ENCODE data around the gene ACLY. TPM values are rescaled to one million over a fixed set of nuclear protein-coding genes. Genes with fewer than 3 reads are reported as not detected.

The ACLY gene
- total RNA-seq, 2 donors from 2014 or later = 135 to 145 TPM

GRCh38 chr17:41928693-41929251, 10.0 kb upstream of the ACLY start:
- Histone ChIP-seq H3K9ac (ENCODE audit: low read depth in 2 of 2, low read length in 2 of 2) (no peak overlapping the region), H3K4me3 (no peak overlapping the region), H3K4me1 (peaks cover 5% of the 10 kb centered on the region), H3K27ac (no peak overlapping the region), H3K27me3 (no peaks in the 10 kb centered on the region), H3K36me3 (no peaks in the 10 kb centered on the region), H3K9me3 (no peaks in the 10 kb centered on the region)
- no peak for TF ChIP-seq CTCF (IDR thresholded peaks at IDR 0.05)
- intact Hi-C loops (cut with DNase I) = no loop called here
- DNase-seq = no peak

- Histone ChIP-seq H3K27ac (no peak overlapping the region), H3K36me3 (no peaks in the 10 kb centered on the region), H3K4me3 (no peak overlapping the region), H3K27me3 (no peaks in the 10 kb centered on the region), H3K4me1 (peaks cover 5% of the 10 kb centered on the region), H3K9me3 (no peaks in the 10 kb centered on the region), H3K9ac (ENCODE audit: low read depth in 2 of 2, low read length in 2 of 2) (no peak overlapping the region)
- no peak for TF ChIP-seq CTCF (IDR thresholded peaks at IDR 0.05)
- intact Hi-C loops (cut with DNase I) = no loop called here
- DNase-seq = no peak
Measured at GRCh38 chr17:41925991-41926590, 7.3 kb upstream of the ACLY start.

- DNase-seq = no peak
- Histone ChIP-seq H3K9me3 (no peaks in the 10 kb centered on the region), H3K9ac (ENCODE audit: low read depth in 2 of 2, low read length in 2 of 2) (no peak overlapping the region), H3K4me3 (no peak overlapping the region), H3K36me3 (no peaks in the 10 kb centered on the region), H3K27ac (no peak overlapping the region), H3K4me1 (peaks cover 14% of the 10 kb centered on the region), H3K27me3 (no peaks in the 10 kb centered on the region)
- intact Hi-C loops (cut with DNase I) = no loop called here
- no peak for TF ChIP-seq CTCF (IDR thresholded peaks at IDR 0.05)
Measured at GRCh38 chr17:41920580-41920955, 1.8 kb upstream of the ACLY start.

- Histone ChIP-seq H3K36me3 (no peaks in the 10 kb centered on the region), H3K9me3 (no peaks in the 10 kb centered on the region), H3K4me3 (peak overlapping the region; percentile 96), H3K27ac (peak overlapping the region; percentile 90), H3K9ac (ENCODE audit: low read depth in 2 of 2, low read length in 2 of 2) (peak overlapping the region in 1 of 2 donors; percentile 80), H3K27me3 (no peaks in the 10 kb centered on the region), H3K4me1 (peaks cover 14% of the 10 kb centered on the region)
- TF ChIP-seq CTCF (IDR thresholded peaks at IDR 0.05) = no peak
- intact Hi-C loops (cut with DNase I) = no loop called here
- DNase-seq = peak; percentile 29
Measured at GRCh38 chr17:41919840-41920579, 1.3 kb upstream of the ACLY start.

GRCh38 chr17:41919165-41919817, 540 bp upstream of the ACLY start:
- H3K4me3 ChIP-seq = peak overlapping the region; percentile 96
- peak overlapping the region; percentile 90 for H3K27ac ChIP-seq
- intact Hi-C loops (cut with DNase I) = no loop called here
- H3K9me3 ChIP-seq = no peaks in the 10 kb centered on the region
- H3K27me3 ChIP-seq = no peaks in the 10 kb centered on the region
- DNase-seq = peak; percentile 68
- H3K4me1 ChIP-seq = peaks cover 14% of the 10 kb centered on the region
- no peak for TF ChIP-seq CTCF (IDR thresholded peaks at IDR 0.05)
- peak overlapping the region in 1 of 2 donors; percentile 80 for H3K9ac ChIP-seq (ENCODE audit: low read depth in 2 of 2, low read length in 2 of 2)
- H3K36me3 ChIP-seq = no peaks in the 10 kb centered on the region
